Measurements from ENCODE around the gene SPTBN4.
"Not testable (repeated sequence)": the region's sequence is repeated elsewhere in the genome, so short reads cannot be mapped to it uniquely, and the experiment has no call there.

The SPTBN4 gene

DNA sequence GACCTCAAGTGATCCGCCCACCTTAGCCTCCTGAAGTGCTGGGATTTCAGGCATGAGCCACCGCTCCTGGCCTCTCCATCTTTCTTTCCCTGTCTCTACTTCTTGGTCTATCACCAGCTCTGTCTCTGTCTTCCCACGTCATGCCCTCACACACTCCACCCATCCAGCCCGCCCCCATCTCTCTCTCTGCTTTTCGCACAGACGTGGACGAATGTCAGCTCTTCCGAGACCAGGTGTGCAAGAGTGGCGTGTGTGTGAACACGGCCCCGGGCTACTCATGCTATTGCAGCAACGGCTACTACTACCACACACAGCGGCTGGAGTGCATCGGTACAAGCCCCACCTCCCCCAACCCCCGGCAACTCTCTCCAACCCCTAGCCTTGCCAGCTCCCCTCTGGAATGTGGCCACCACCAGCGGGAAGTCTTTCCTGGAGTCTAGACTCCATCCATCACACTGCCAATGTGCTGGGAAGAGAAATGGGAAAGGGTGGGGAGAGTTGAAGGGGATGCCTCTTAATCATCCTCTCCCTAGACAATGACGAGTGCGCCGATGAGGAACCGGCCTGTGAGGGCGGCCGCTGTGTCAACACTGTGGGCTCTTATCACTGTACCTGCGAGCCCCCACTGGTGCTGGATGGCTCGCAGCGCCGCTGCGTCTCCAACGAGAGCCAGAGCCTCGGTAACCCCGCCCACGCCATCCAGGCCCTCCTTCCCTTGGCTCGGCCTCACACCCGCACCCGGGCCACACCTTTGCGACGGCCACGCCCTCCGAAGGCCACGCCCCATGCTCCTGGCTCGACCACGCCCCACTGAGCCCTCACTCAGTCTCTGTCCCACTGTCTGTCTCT is 156.8 kb downstream of the SPTBN4 start:
- no peak for DNase-seq

- DNase-seq: not testable (repeated sequence)
Measured at GRCh38 chr19:40624369-40625153, 157.8 kb downstream of the SPTBN4 start.

DNA sequence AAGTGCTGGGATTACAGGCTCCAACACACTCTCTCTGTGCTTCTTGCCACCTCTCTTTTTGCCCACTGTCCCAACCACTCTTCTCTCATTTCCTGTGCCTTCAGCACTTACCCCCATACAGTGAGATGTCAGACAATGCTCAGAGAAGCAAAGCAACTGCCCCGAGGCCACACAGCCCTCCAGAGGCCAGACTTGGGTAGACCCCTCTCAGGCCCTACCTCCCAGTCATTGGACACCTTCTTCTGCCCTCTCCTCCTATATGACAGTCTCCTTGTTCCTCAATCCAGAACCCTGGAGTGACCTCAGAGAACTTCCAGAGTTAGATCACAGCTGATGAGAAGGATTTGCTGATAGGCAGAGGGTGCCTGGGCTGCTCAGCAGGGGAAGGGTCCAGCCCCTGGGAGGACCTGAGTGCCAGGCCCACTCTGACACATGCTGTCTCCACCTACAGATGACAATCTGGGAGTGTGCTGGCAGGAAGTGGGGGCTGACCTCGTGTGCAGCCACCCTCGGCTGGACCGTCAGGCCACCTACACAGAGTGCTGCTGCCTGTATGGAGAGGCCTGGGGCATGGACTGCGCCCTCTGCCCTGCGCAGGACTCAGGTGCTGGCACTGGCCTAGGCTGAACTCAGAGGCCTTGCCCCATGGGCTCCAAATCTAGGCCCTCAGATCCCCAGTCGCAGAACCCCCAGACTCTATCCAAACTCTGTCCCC is 158.8 kb downstream of the SPTBN4 start:
- no peak for DNase-seq
